HEK293 (cell line): ENCODE data around the gene PRTN3.

ENCODE experiments used
- CTCF ChIA-PET: fragments of 350-600 bp; formaldehyde crosslinking; extraction: SDS; loops from one replicate; lab custom pipeline; 2021; ENCODE audit warnings: antibody characterized with exemption; lab: Yijun Ruan, JAX
- POLR2A ChIA-PET: fragments of 300-600 bp; formaldehyde crosslinking; extraction: SDS; loops from one replicate; lab custom pipeline; 2020; ENCODE audit warnings: antibody characterized with exemption, inconsistent platforms; lab: Yijun Ruan, JAX
- H3K27ac ChIP-seq: fragments of 200-500 bp; sonication (Bioruptor generic); 2 replicates; pipeline ENCODE4 v1.5.1; 2014; ENCODE audit warnings: low read depth, low read length, control low read depth, inconsistent platforms; ENCODE audit errors: extremely low read depth
- H3K36me3 ChIP-seq, 2 experiments: fragments of 200-500 bp in 1 of 2; sonication (Bioruptor generic) in 1 of 2; 1 replicate in 1 of 2; 2 replicates in 1 of 2; pipeline ENCODE4 v1.5.1; 2014 to 2017; ENCODE audit warnings: inconsistent platforms in 2 of 2, low read length in 2 of 2; ENCODE audit not compliant: control insufficient read depth in 2 of 2, insufficient read depth in 1 of 2
- H3K4me1 ChIP-seq: fragments of 200-500 bp; sonication (Bioruptor generic); 2 replicates; pipeline ENCODE4 v1.5.1; 2014; ENCODE audit warnings: mild to moderate bottlenecking, low read length, inconsistent platforms; ENCODE audit not compliant: control insufficient read depth, insufficient read depth
- H3K4me3 ChIP-seq: 2 replicates; pipeline ENCODE4 v1.5.1; 2011; ENCODE audit warnings: low read depth, mild to moderate bottlenecking, control low read depth, low read length, moderate library complexity
- H3K9me3 ChIP-seq: fragments of 200-500 bp; sonication (Bioruptor generic); 2 replicates; pipeline ENCODE4 v1.5.1; 2014; ENCODE audit warnings: low read depth, low read length, inconsistent platforms; ENCODE audit not compliant: control insufficient read depth, insufficient read depth
- CTCF ChIP-seq: fragments of 450-650 bp; formaldehyde crosslinking; IDR thresholded peaks from 2 replicates; pipeline ENCODE4 v1.5.1; 2016; ENCODE audit warnings: missing biosample characterization, missing genetic modification characterization
- PBX3 ChIP-seq: sonication (generic); formaldehyde crosslinking; IDR thresholded peaks from 2 replicates; pipeline ENCODE4 v1.8.1; 2022; ENCODE audit warnings: mild to moderate bottlenecking, moderate library complexity, missing genetic modification reagents
- TRIM28 ChIP-seq: IDR thresholded peaks from 2 replicates; pipeline ENCODE4 v1.6.1; 2011; ENCODE audit warnings: low read length, control low read depth, borderline replicate concordance
- ZNF146 ChIP-seq: fragments of 450-650 bp; formaldehyde crosslinking; IDR thresholded peaks from 2 replicates; pipeline ENCODE4 v1.5.1; 2016; ENCODE audit warnings: missing biosample characterization, missing genetic modification characterization
- ZNF184 ChIP-seq: fragments of 450-650 bp; IDR thresholded peaks from 2 replicates; pipeline ENCODE4 v1.5.1; 2018; ENCODE audit warnings: missing biosample characterization, mild to moderate bottlenecking, missing genetic modification characterization
- ZNF2 ChIP-seq: fragments of 450-650 bp; formaldehyde crosslinking; IDR thresholded peaks from 2 replicates; pipeline ENCODE4 v1.5.1; 2016; ENCODE audit warnings: missing biosample characterization, missing genetic modification characterization
- ZNF221 ChIP-seq: fragments of 450-650 bp; formaldehyde crosslinking; IDR thresholded peaks from 2 replicates; pipeline ENCODE4 v1.5.1; 2017; ENCODE audit warnings: missing biosample characterization, missing genetic modification characterization, borderline replicate concordance
- ZNF23 ChIP-seq: fragments of 450-650 bp; formaldehyde crosslinking; IDR thresholded peaks from 2 replicates; pipeline ENCODE4 v1.5.1; 2016; ENCODE audit warnings: missing biosample characterization, missing genetic modification characterization, borderline replicate concordance
- ZNF26 ChIP-seq: fragments of 450-650 bp; formaldehyde crosslinking; IDR thresholded peaks from 2 replicates; pipeline ENCODE4 v1.5.1; 2016; ENCODE audit warnings: missing biosample characterization, missing genetic modification characterization
- ZNF274 ChIP-seq, 2 experiments: fragments of 200-500 bp in 1 of 2; fragments of 450-650 bp in 1 of 2; sonication (Bioruptor generic) in 1 of 2; formaldehyde crosslinking in 1 of 2; IDR thresholded peaks; 2 replicates each; pipeline versions ENCODE4 v1.5.1 to v1.6.1; 2014 to 2016; ENCODE audit warnings: borderline replicate concordance in 1 of 2, inconsistent platforms in 1 of 2, low read length in 1 of 2, missing biosample characterization in 1 of 2, missing genetic modification characterization in 1 of 2
- ZNF449 ChIP-seq: fragments of 450-650 bp; formaldehyde crosslinking; IDR thresholded peaks from 2 replicates; pipeline ENCODE4 v1.5.1; 2017; ENCODE audit warnings: missing biosample characterization, mild to moderate bottlenecking, missing genetic modification characterization, moderate library complexity
- ZNF529 ChIP-seq: fragments of 450-650 bp; formaldehyde crosslinking; IDR thresholded peaks from 2 replicates; pipeline ENCODE4 v1.5.1; 2017; ENCODE audit warnings: missing genetic modification characterization, missing biosample characterization; ENCODE audit not compliant: insufficient replicate concordance
- ZNF600 ChIP-seq: fragments of 450-650 bp; formaldehyde crosslinking; IDR thresholded peaks from 2 replicates; pipeline ENCODE4 v1.5.1; 2016; ENCODE audit warnings: missing biosample characterization, missing genetic modification characterization
- ZNF610 ChIP-seq: fragments of 450-650 bp; formaldehyde crosslinking; IDR thresholded peaks from 2 replicates; pipeline ENCODE4 v1.5.1; 2016; ENCODE audit warnings: missing biosample characterization, missing genetic modification characterization, borderline replicate concordance
- ZNF621 ChIP-seq: fragments of 450-650 bp; formaldehyde crosslinking; IDR thresholded peaks from 2 replicates; pipeline ENCODE4 v1.5.1; 2017; ENCODE audit warnings: missing biosample characterization, missing genetic modification characterization
- ZNF624 ChIP-seq: fragments of 450-650 bp; formaldehyde crosslinking; IDR thresholded peaks from 2 replicates; pipeline ENCODE4 v1.5.1; 2017; ENCODE audit warnings: missing biosample characterization, missing genetic modification characterization
- ZNF629 ChIP-seq: fragments of 450-650 bp; formaldehyde crosslinking; IDR thresholded peaks from 2 replicates; pipeline ENCODE4 v1.5.1; 2017; ENCODE audit warnings: missing biosample characterization, missing genetic modification characterization
- ZNF660 ChIP-seq: fragments of 450-650 bp; IDR thresholded peaks from 2 replicates; pipeline ENCODE4 v1.5.1; 2018; ENCODE audit warnings: missing biosample characterization, mild to moderate bottlenecking, missing genetic modification characterization
- ZNF768 ChIP-seq: fragments of 450-650 bp; formaldehyde crosslinking; IDR thresholded peaks from 2 replicates; pipeline ENCODE4 v1.5.1; 2018; ENCODE audit warnings: missing biosample characterization, mild to moderate bottlenecking, missing genetic modification characterization
- ZNF843 ChIP-seq: fragments of 450-650 bp; formaldehyde crosslinking; IDR thresholded peaks from 2 replicates; pipeline ENCODE4 v1.5.1; 2016; ENCODE audit warnings: missing biosample characterization, missing genetic modification characterization

PRTN3 gene

GRCh38 chr19:825897-826644 lies 14.7 kb upstream of the PRTN3 start (continued):
- no peak for TF ChIP-seq ZNF274 (IDR thresholded peaks at IDR 0.05; ENCODE audit: low read length)
- no peak for TF ChIP-seq ZNF274 (tag by site-specific recombination; IDR thresholded peaks at IDR 0.05; ENCODE audit: borderline replicate concordance)
- TF ChIP-seq CTCF (tag by site-specific recombination): no peak
- TF ChIP-seq ZNF221 (tag by site-specific recombination): no peak
- TF ChIP-seq TRIM28: no peak
- no peak for TF ChIP-seq ZNF621
- no peak for TF ChIP-seq ZNF184 (tag by site-specific recombination)

- H3K4me1 ChIP-seq: no peaks in the 10 kb centered on the region
- CTCF ChIA-PET: interaction anchor here (0.8 kb wide), 1 partner anchor 58 kb away, joined by 3 read pairs; no protein-coding TSS in a partner anchor
- POLR2A ChIA-PET: interaction anchor here (1.1 to 1.2 kb wide), 2 partner anchors 27 to 54 kb away, joined by 4 read pairs; no protein-coding TSS in a partner anchor
- TF ChIP-seq ZNF529 (tag by site-specific recombination) (no peak), ZNF146 (tag by site-specific recombination) (no peak), ZNF2 (tag by site-specific recombination) (no peak), ZNF610 (tag by site-specific recombination) (no peak), ZNF660 (tag by site-specific recombination) (no peak), PBX3 (CRISPR knock-in tag) (no peak), ZNF600 (no peak), ZNF449 (no peak), ZNF843 (tag by site-specific recombination) (no peak), ZNF629 (no peak)
- TF ChIP-seq, all 188 proteins: peak for 0
- Histone ChIP-seq H3K27ac (no peak overlapping the region), H3K36me3 (no peaks in the 10 kb centered on the region), H3K9me3 (no peaks in the 10 kb centered on the region), H3K4me3 (no peak overlapping the region)
These were observed 13.5 kb upstream of the PRTN3 start for GRCh38 chr19:827314-827709.

GRCh38 chr19:827710-828321 lies 13.0 kb upstream of the PRTN3 start, which contains the start of gene AZU1:
TSS of gene AZU1 (plus strand) at chr19:827837. CDS start at chr19:827847, 10 bp downstream.
- H3K36me3 ChIP-seq: no peaks in the 10 kb centered on the region
- H3K4me1 ChIP-seq: no peaks in the 10 kb centered on the region
- no peaks in the 10 kb centered on the region for H3K9me3 ChIP-seq
- CTCF ChIA-PET: interaction anchor here (0.8 kb wide), 1 partner anchor 58 kb away, joined by 3 read pairs; no protein-coding TSS in a partner anchor
- H3K27ac ChIP-seq: no peak within 1 kb of the TSS
- POLR2A ChIA-PET: interaction anchor here (0.6 kb wide), 1 partner anchor 23 kb away, joined by 4 read pairs; no protein-coding TSS in a partner anchor
- no peak for TF ChIP-seq ZNF624 (tag by site-specific recombination)
- TF ChIP-seq ZNF274 (IDR thresholded peaks at IDR 0.05; ENCODE audit: low read length): no peak
- TF ChIP-seq ZNF274 (tag by site-specific recombination; IDR thresholded peaks at IDR 0.05; ENCODE audit: borderline replicate concordance): no peak
- TF ChIP-seq ZNF26 (tag by site-specific recombination): no peak
- 0 out of 2 replicates have a peak, but pooled peaks have one; percentile 47 for TF ChIP-seq ZNF768 (tag by site-specific recombination)
- TF ChIP-seq ZNF23: no peak
- H3K4me3 ChIP-seq: no peak within 1 kb of the TSS
